Chondrocyte (in vitro differentiated cells): ENCODE results near the gene DISC1. TPM values are rescaled to one million over a fixed set of nuclear protein-coding genes. Genes with fewer than 3 reads are reported as not detected.
"Not testable (repeated sequence)": the region's sequence is repeated elsewhere in the genome, so short reads cannot be mapped to it uniquely, and the experiment has no call there.

ENCODE experiments used
- DNase-seq: peaks from one replicate; pipeline ENCODE4 v3.0.0; 2021; ENCODE audit warnings: mixed read lengths, low spot score
- H3K27ac Mint-ChIP-seq: one replicate; pipeline ENCODE4 v1.8.0; 2021; ENCODE audit warnings: mild to moderate bottlenecking, moderate library complexity, mixed read lengths; ENCODE audit not compliant: unreplicated experiment
- H3K27me3 Mint-ChIP-seq: 2 replicates; pipeline ENCODE4 v1.8.0; 2021; ENCODE audit warnings: low read depth, mixed read lengths
- H3K36me3 Mint-ChIP-seq: 2 replicates; pipeline ENCODE4 v1.8.0; 2021; ENCODE audit warnings: low read depth, mixed read lengths
- H3K4me1 Mint-ChIP-seq: 2 replicates; pipeline ENCODE4 v1.8.0; 2021; ENCODE audit warnings: low read depth, mild to moderate bottlenecking, mixed read lengths
- H3K4me3 Mint-ChIP-seq: one replicate; pipeline ENCODE4 v1.8.0; 2021; ENCODE audit warnings: mild to moderate bottlenecking, moderate library complexity, mixed read lengths; ENCODE audit not compliant: unreplicated experiment
- H3K9me3 Mint-ChIP-seq: 2 replicates; pipeline ENCODE4 v1.8.0; 2021; ENCODE audit warnings: low read depth, mixed read lengths
- CTCF ChIP-seq: fragments of 200-600 bp; sonication (generic); IDR thresholded peaks from 2 replicates; pipeline ENCODE4 v1.5.0; 2021; ENCODE audit warnings: antibody characterized with exemption, mild to moderate bottlenecking, moderate library complexity
- total RNA-seq: library from RNA; stranded (reverse); gene quantifications from 3 replicates; pipeline ENCODE4 v1.2.1, GENCODE V29; 2021

DISC1 gene
- total RNA-seq, 1 donor from 2014 or later = 5.0 TPM

GRCh38 chr1:231584117-231584516 is 42.5 kb upstream of the DISC1 start:
- DNase-seq = no peak
- Mint-ChIP-seq H3K4me1 (peaks cover 7% of the 10 kb centered on the region), H3K27ac (peak overlapping the region; percentile 75)

GRCh38 chr1:231584921-231585320 is 41.7 kb upstream of the DISC1 start:
- peaks cover 7% of the 10 kb centered on the region for H3K4me1 Mint-ChIP-seq
- DNase-seq = no peak
- TF ChIP-seq CTCF = no peak
- no peaks in the 10 kb centered on the region for H3K27me3 Mint-ChIP-seq
- no peaks in the 10 kb centered on the region for H3K36me3 Mint-ChIP-seq
- no peaks in the 10 kb centered on the region for H3K9me3 Mint-ChIP-seq
- H3K4me3 Mint-ChIP-seq = no peak overlapping the region
- H3K27ac Mint-ChIP-seq = no peak overlapping the region

More at GRCh38 chr1:231584117-231584516, 42.5 kb upstream of the DISC1 start:
- Mint-ChIP-seq H3K9me3 (no peaks in the 10 kb centered on the region), H3K4me3 (no peak overlapping the region), H3K36me3 (no peaks in the 10 kb centered on the region), H3K27me3 (no peaks in the 10 kb centered on the region)
- peak; percentile 75 for TF ChIP-seq CTCF

- Mint-ChIP-seq H3K9me3 (no peaks in the 10 kb centered on the region), H3K4me1 (peaks cover 9% of the 10 kb centered on the region), H3K27ac (no peak overlapping the region), H3K36me3 (no peaks in the 10 kb centered on the region), H3K27me3 (no peaks in the 10 kb centered on the region), H3K4me3 (no peak overlapping the region)
- no peak for DNase-seq
- peak; percentile 87 for TF ChIP-seq CTCF
Observed at GRCh38 chr1:231590453-231591198, 36.0 kb upstream of the DISC1 start.

- no peak overlapping the region for H3K27ac Mint-ChIP-seq
Observed at GRCh38 chr1:231591466-231591865, 35.1 kb upstream of the DISC1 start.

GRCh38 chr1:231592809-231593208 is 33.8 kb upstream of the DISC1 start:
- no peak overlapping the region for H3K27ac Mint-ChIP-seq
- no peak for TF ChIP-seq CTCF
- H3K9me3 Mint-ChIP-seq = no peaks in the 10 kb centered on the region
- H3K4me3 Mint-ChIP-seq = no peak overlapping the region
- no peak for DNase-seq
- no peaks in the 10 kb centered on the region for H3K27me3 Mint-ChIP-seq
- H3K36me3 Mint-ChIP-seq = no peaks in the 10 kb centered on the region
- H3K4me1 Mint-ChIP-seq = peaks cover 20% of the 10 kb centered on the region

More at GRCh38 chr1:231591466-231591865, 35.1 kb upstream of the DISC1 start:
- TF ChIP-seq CTCF = no peak
- no peaks in the 10 kb centered on the region for H3K36me3 Mint-ChIP-seq
- no peaks in the 10 kb centered on the region for H3K27me3 Mint-ChIP-seq
- no peak overlapping the region for H3K4me3 Mint-ChIP-seq
- no peaks in the 10 kb centered on the region for H3K9me3 Mint-ChIP-seq
- DNase-seq = no peak
- peaks cover 17% of the 10 kb centered on the region for H3K4me1 Mint-ChIP-seq

- H3K9me3 Mint-ChIP-seq, H3K27ac Mint-ChIP-seq, H3K36me3 Mint-ChIP-seq, H3K27me3 Mint-ChIP-seq, H3K4me3 Mint-ChIP-seq, DNase-seq: not testable (repeated sequence)
- H3K4me1 Mint-ChIP-seq = peaks cover 20% of the 10 kb centered on the region
Observed at GRCh38 chr1:231593264-231593663, 33.3 kb upstream of the DISC1 start.
